ENCODE results near the gene SCARF2.
"Not testable (repeated sequence)": the region's sequence is repeated elsewhere in the genome, so short reads cannot be mapped to it uniquely, and the experiment has no call there.

Gene SCARF2

GRCh38 chr22:20437613-20438426, at the start of gene SCARF2:
SCARF2 (minus strand) TSS chr22:20437825; CDS start chr22:20437754, 71 bp downstream.
- peak; percentile 23 for DNase-seq
- in situ Hi-C loops (cut with HindIII; ENCODE audit: low pct_ligation_motif_present, low pct_unique_long_range_greater_than_20kb, low sequenced_read_pairs) = no loop called here

GRCh38 chr22:20486229-20486628, 48.6 kb upstream of the SCARF2 start:
- no peak for DNase-seq
- in situ Hi-C loops (cut with HindIII; ENCODE audit: low pct_ligation_motif_present, low pct_unique_long_range_greater_than_20kb, low sequenced_read_pairs) = no loop called here

- in situ Hi-C loops (cut with HindIII; ENCODE audit: low pct_ligation_motif_present, low pct_unique_long_range_greater_than_20kb, low sequenced_read_pairs) = no loop called here
- no peak for DNase-seq
Measured at GRCh38 chr22:20484948-20485683, 47.5 kb upstream of the SCARF2 start.

- DNase-seq = no peak
- in situ Hi-C loops (cut with HindIII; ENCODE audit: low pct_ligation_motif_present, low pct_unique_long_range_greater_than_20kb, low sequenced_read_pairs) = no loop called here
Measured at GRCh38 chr22:20483771-20484170, 46.1 kb upstream of the SCARF2 start.

- DNase-seq; in situ Hi-C loops (cut with HindIII; ENCODE audit: low pct_ligation_motif_present, low pct_unique_long_range_greater_than_20kb, low sequenced_read_pairs): not testable (repeated sequence)
Measured at GRCh38 chr22:20483143-20483506, 45.5 kb upstream of the SCARF2 start.

GRCh38 chr22:20479612-20480196, 42.1 kb upstream of the SCARF2 start:
- in situ Hi-C loops (cut with HindIII; ENCODE audit: low pct_ligation_motif_present, low pct_unique_long_range_greater_than_20kb, low sequenced_read_pairs) = no loop called here
- DNase-seq = no peak

- in situ Hi-C loops (cut with HindIII; ENCODE audit: low pct_ligation_motif_present, low pct_unique_long_range_greater_than_20kb, low sequenced_read_pairs); DNase-seq: not testable (repeated sequence)
Measured at GRCh38 chr22:20478059-20478458, 40.4 kb upstream of the SCARF2 start.

GRCh38 chr22:20475569-20475968, 37.9 kb upstream of the SCARF2 start:
- DNase-seq; in situ Hi-C loops (cut with HindIII; ENCODE audit: low pct_ligation_motif_present, low pct_unique_long_range_greater_than_20kb, low sequenced_read_pairs): not testable (repeated sequence)

GRCh38 chr22:20475115-20475436, 37.5 kb upstream of the SCARF2 start:
- in situ Hi-C loops (cut with HindIII; ENCODE audit: low pct_ligation_motif_present, low pct_unique_long_range_greater_than_20kb, low sequenced_read_pairs) = no loop called here
- DNase-seq = no peak

- in situ Hi-C loops (cut with HindIII; ENCODE audit: low pct_ligation_motif_present, low pct_unique_long_range_greater_than_20kb, low sequenced_read_pairs) = no loop called here
- no peak for DNase-seq
Measured at GRCh38 chr22:20472629-20473442, 35.2 kb upstream of the SCARF2 start.

GRCh38 chr22:20471126-20471833, 33.7 kb upstream of the SCARF2 start:
- DNase-seq = no peak
- in situ Hi-C loops (cut with HindIII; ENCODE audit: low pct_ligation_motif_present, low pct_unique_long_range_greater_than_20kb, low sequenced_read_pairs) = no loop called here

- in situ Hi-C loops (cut with HindIII; ENCODE audit: low pct_ligation_motif_present, low pct_unique_long_range_greater_than_20kb, low sequenced_read_pairs); DNase-seq: not testable (repeated sequence)
Measured at GRCh38 chr22:20470525-20470924, 32.9 kb upstream of the SCARF2 start.

- DNase-seq = no peak
- in situ Hi-C loops (cut with HindIII; ENCODE audit: low pct_ligation_motif_present, low pct_unique_long_range_greater_than_20kb, low sequenced_read_pairs) = no loop called here
Measured at GRCh38 chr22:20469110-20469868, 31.7 kb upstream of the SCARF2 start.

GRCh38 chr22:20466659-20467379, 29.2 kb upstream of the SCARF2 start:
- in situ Hi-C loops (cut with HindIII; ENCODE audit: low pct_ligation_motif_present, low pct_unique_long_range_greater_than_20kb, low sequenced_read_pairs) = no loop called here
- DNase-seq = no peak

GRCh38 chr22:20465759-20466077, 28.1 kb upstream of the SCARF2 start:
- no peak for DNase-seq
- in situ Hi-C loops (cut with HindIII; ENCODE audit: low pct_ligation_motif_present, low pct_unique_long_range_greater_than_20kb, low sequenced_read_pairs) = no loop called here

GRCh38 chr22:20464912-20465758, 27.5 kb upstream of the SCARF2 start:
- DNase-seq = no peak
- in situ Hi-C loops (cut with HindIII; ENCODE audit: low pct_ligation_motif_present, low pct_unique_long_range_greater_than_20kb, low sequenced_read_pairs) = no loop called here

Data from ACHN (cell line).